Measurements from ENCODE around the gene TOMM7.
"Not testable (repeated sequence)": the region's sequence is repeated elsewhere in the genome, so short reads cannot be mapped to it uniquely, and the experiment has no call there.

Gene TOMM7

DNA sequence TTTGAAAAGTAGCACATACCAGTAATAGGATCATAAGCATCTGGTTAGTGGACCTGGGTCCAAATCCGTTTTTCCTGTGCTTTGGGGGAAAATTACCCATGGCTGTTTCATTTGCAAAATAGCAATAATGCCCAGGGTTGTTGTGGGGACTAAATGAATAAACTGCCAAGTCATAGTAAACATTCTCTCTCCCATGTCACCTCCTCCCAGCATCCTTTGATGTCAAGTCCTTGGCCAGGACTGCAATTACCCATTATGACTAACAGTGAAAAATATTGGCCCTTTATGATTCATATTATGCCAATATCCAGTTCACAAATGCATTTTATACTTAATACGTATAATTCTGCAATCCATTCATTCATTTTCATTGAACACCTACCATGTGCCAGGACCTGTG is 23.0 kb downstream of the TOMM7 start:
- in situ Hi-C loops (cut with HindIII; ENCODE audit: low pct_ligation_motif_present, low sequenced_read_pairs): no loop called here
- DNase-seq: no peak
- Histone ChIP-seq H3K36me3 (replicated peaks) (no peaks in the 10 kb centered on the region), H3K27ac (no peak overlapping the region), H3K27me3 (replicated peaks) (no peaks in the 10 kb centered on the region), H3K4me3 (ENCODE audit: low read depth, low read length) (no peak overlapping the region)
- TF ChIP-seq, protein P1, sequence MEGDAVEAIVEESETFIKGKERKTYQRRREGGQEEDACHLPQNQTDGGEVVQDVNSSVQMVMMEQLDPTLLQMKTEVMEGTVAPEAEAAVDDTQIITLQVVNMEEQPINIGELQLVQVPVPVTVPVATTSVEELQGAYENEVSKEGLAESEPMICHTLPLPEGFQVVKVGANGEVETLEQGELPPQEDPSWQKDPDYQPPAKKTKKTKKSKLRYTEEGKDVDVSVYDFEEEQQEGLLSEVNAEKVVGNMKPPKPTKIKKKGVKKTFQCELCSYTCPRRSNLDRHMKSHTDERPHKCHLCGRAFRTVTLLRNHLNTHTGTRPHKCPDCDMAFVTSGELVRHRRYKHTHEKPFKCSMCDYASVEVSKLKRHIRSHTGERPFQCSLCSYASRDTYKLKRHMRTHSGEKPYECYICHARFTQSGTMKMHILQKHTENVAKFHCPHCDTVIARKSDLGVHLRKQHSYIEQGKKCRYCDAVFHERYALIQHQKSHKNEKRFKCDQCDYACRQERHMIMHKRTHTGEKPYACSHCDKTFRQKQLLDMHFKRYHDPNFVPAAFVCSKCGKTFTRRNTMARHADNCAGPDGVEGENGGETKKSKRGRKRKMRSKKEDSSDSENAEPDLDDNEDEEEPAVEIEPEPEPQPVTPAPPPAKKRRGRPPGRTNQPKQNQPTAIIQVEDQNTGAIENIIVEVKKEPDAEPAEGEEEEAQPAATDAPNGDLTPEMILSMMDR (IDR thresholded peaks at IDR 0.05; ENCODE audit: low read depth, low read length, missing control alignments): no peak

DNA sequence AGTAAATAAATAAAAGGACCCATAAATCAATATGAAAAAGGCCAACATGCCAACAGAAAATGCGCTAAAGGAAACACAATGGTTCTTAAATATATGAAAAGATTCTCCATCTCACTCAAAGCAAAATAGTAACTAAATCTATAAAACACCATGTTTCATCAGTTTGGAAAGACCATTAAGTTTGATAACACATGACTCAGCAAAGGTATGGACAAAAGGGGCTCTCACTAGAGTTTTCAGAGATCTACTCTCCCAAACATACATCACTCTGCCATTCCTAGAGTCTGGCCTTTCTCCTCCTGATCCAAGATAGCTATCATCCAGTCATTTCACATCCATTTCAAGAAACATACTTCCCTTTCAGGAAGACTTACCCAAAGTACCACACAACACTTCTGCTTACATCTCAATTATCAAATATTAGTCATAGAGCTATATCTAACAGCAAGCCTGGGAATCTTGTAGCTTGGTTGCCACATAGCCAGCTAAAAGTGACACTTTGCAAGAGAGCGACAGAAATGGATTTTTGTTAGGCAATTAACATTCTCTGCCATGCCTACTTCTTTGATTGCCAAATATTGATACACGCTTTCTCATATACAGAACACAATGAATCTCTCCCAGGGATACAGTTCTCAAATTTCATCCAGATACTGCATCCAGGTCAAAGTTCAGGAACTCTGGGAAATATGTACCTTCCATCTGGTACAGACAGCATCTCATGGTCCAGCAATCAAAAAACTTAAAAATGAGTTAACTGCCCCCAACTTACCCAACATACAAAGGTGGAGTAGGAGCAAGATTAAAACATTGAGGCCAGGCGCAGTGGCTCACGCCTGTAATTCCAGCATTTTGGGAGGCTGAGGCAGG is 28.8 kb downstream of the TOMM7 start:
- Histone ChIP-seq H3K36me3 (replicated peaks) (no peaks in the 10 kb centered on the region), H3K4me3 (ENCODE audit: low read depth, low read length) (no peak overlapping the region), H3K27ac (no peak overlapping the region), H3K27me3 (replicated peaks) (no peaks in the 10 kb centered on the region)
- in situ Hi-C loops (cut with HindIII; ENCODE audit: low pct_ligation_motif_present, low sequenced_read_pairs): no loop called here
- no peak for DNase-seq
- TF ChIP-seq, protein P1 (IDR thresholded peaks at IDR 0.05; ENCODE audit: low read depth, low read length, missing control alignments): no peak

DNA sequence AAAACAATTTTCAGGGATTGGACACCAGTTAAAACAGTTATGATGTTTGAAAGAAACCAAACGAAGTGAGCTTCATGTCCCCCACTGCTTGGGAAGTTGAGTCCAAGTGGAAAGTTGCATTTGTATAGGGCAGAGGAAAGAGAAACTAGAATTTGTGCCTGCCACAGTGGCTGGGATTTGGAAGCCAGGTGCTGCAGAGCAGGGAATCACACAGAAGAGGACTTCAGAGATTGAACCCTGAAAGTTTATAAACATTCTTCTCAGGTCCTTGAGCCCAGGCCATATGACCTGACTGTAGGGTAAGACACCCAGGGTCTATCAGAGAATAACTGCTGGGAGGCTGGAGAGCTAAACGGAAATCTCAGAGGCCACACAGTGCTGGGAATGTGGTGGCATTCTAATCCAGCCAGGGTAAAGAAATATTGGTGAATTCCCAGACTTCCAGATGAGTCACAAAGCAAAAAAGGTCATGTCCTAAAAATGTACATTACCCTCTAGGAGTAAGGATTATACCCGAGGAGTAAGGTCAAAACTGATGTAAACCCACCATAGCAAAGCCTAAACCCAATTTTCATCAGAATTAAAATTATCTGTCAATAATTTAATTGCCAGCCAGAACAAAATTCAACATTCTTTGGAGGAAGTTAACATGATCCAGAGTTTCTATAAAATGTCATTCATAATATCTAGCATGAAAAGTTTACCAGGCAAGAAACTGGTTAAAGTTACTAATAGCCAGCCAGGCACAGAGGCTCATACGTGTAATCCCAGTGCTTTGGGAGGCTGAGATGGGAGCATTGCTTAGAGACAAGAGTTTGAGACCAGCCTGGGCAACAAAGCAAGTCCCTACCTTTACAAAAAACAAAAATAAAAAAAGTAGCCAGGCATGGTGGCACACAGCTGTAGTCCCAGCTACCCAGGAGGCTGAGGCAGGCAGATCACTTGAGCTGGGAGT is 31.2 kb downstream of the TOMM7 start:
- H3K36me3 ChIP-seq (replicated peaks): no peaks in the 10 kb centered on the region
- peak; percentile 20 for DNase-seq
- in situ Hi-C loops (cut with HindIII; ENCODE audit: low pct_ligation_motif_present, low sequenced_read_pairs): no loop called here
- H3K27me3 ChIP-seq (replicated peaks): no peaks in the 10 kb centered on the region
- no peak overlapping the region for H3K4me3 ChIP-seq (ENCODE audit: low read depth, low read length)
- TF ChIP-seq, protein P1 (IDR thresholded peaks at IDR 0.05; ENCODE audit: low read depth, low read length, missing control alignments): no peak
- no peak overlapping the region for H3K27ac ChIP-seq

DNA sequence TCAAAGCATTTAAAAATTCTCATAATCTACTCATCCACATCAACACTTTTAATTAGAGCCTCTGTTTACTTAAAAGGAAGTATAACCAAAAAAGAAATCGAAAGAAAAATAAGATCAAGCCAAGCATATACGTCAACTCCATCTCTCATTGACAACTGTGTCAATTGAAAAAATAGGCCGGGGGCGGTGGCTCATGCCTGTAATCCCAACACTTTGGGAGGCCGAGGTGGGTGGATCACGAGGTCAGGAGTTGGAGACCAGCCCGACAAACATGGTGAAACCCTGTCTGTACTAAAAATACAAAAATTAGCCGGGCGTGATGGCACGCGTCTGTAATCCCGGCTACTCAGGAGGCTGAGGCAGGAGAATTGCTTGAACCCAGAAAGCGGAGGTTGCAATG is 32.0 kb downstream of the TOMM7 start:
- H3K4me3 ChIP-seq (ENCODE audit: low read depth, low read length); DNase-seq; H3K27ac ChIP-seq; H3K27me3 ChIP-seq (replicated peaks); in situ Hi-C loops (cut with HindIII; ENCODE audit: low pct_ligation_motif_present, low sequenced_read_pairs); H3K36me3 ChIP-seq (replicated peaks): not testable (repeated sequence)

DNA sequence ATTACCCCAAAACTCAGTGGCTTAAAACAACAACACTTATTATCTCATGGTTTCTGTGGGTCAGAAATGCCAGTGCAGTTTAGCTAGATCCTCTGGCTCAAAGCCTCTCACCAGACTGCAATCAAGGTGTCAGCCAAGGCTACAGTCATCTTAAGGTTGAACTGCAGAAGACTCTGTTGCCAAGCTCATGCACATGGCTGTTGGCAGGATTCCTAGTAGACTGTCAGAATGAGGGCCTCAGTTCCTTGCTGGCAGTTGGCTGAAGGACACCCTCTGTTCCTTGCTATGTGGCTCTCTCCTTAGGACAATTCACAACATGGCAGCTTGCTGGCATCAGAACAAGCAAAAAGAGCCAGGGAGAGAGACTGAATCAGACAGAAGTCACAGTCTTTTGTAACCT is 34.7 kb downstream of the TOMM7 start:
- H3K36me3 ChIP-seq (replicated peaks): no peaks in the 10 kb centered on the region
- H3K27me3 ChIP-seq (replicated peaks): no peaks in the 10 kb centered on the region
- no peak for DNase-seq
- in situ Hi-C loops (cut with HindIII; ENCODE audit: low pct_ligation_motif_present, low sequenced_read_pairs): no loop called here
- TF ChIP-seq, protein P1 (IDR thresholded peaks at IDR 0.05; ENCODE audit: low read depth, low read length, missing control alignments): no peak
- H3K27ac ChIP-seq: no peak overlapping the region
- H3K4me3 ChIP-seq (ENCODE audit: low read depth, low read length): no peak overlapping the region

DNA sequence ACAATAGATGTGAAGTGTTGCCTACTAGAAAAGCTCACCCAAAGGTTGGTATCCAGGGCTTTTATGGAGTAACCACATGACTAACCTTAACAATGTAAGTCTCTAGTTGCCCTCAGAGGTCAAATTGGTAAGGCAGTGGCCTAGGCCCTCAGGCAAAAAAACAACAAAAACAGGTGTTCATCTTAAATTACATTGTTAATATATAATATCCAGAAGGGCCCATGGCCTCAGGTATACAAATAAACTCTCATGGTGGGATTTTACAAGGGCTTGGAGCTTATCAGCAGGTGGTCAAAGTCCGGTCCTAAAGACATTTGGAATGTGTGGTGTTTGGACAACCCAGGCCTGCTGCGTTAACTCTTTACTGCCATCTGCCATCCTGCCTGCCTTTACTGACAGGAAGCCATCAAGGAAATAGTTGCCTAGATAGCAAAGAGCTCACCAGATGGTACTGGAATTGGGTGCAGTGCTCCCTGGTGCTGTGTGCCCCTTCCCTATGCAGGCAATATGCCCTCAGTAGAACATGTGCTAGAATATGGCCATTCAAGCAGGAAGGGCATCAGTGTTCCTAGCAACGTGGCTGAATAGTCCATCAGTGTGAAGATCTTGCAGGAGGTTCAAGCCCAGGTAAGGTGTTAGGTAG is 36.2 kb downstream of the TOMM7 start:
- no peaks in the 10 kb centered on the region for H3K36me3 ChIP-seq (replicated peaks)
- in situ Hi-C loops (cut with HindIII; ENCODE audit: low pct_ligation_motif_present, low sequenced_read_pairs): no loop called here
- no peak for DNase-seq
- H3K4me3 ChIP-seq (ENCODE audit: low read depth, low read length): no peak overlapping the region
- TF ChIP-seq, protein P1 (IDR thresholded peaks at IDR 0.05; ENCODE audit: low read depth, low read length, missing control alignments): no peak
- no peak overlapping the region for H3K27ac ChIP-seq
- no peaks in the 10 kb centered on the region for H3K27me3 ChIP-seq (replicated peaks)
